Liver (tissue), 3 donors: ENCODE data around the gene TMEM94.
"Not testable (repeated sequence)": the region's sequence is repeated elsewhere in the genome, so short reads cannot be mapped to it uniquely, and the experiment has no call there.

Experiments used
- CTCF ChIP-seq: fragments of 150-350 bp; IDR thresholded peaks from 2 replicates; pipeline ENCODE4 v1.5.1; 2017; ENCODE audit warnings: improper control_type of control experiment, low read depth, low read length; ENCODE audit not compliant: missing input control
- RAD21 ChIP-seq, 2 donors: IDR thresholded peaks; 2 replicates each; pipeline ENCODE4 v1.6.1; 2016; ENCODE audit warnings: antibody characterized with exemption in 2 of 2, mild to moderate bottlenecking in 2 of 2
- REST ChIP-seq: IDR thresholded peaks from 2 replicates; pipeline ENCODE4 v1.6.1; 2016; ENCODE audit warnings: antibody characterized with exemption, mild to moderate bottlenecking
- SP1 ChIP-seq: IDR thresholded peaks from 2 replicates; pipeline ENCODE4 v1.6.1; 2018; ENCODE audit warnings: antibody characterized with exemption, mild to moderate bottlenecking
- donor health status: healthy.
- donor health status: healthy.

GRCh38 chr17:75477490-75477862 lies 21.0 kb downstream of the TMEM94 start:
- TF ChIP-seq CTCF; REST; SP1; RAD21 (IDR thresholded peaks at IDR 0.05): not testable (repeated sequence)
